NCI-H2029 treated with DMSO at 0.1 percent for 48 hours (cell line): ENCODE results near the gene SRGAP1.

ENCODE experiments used
- DNase-seq: peaks from one replicate; lab custom pipeline; 2025; lab: John Stamatoyannopoulos, UW

Gene SRGAP1

GRCh38 chr12:64205542-64205941 lies 361.0 kb downstream of the SRGAP1 start:
- no peak for DNase-seq

- DNase-seq: no peak
These were observed 363.0 kb downstream of the SRGAP1 start for GRCh38 chr12:64207453-64207852.
